ENCODE results near the gene AGFG2. TPM values are rescaled to one million over a fixed set of nuclear protein-coding genes. Genes with fewer than 3 reads are reported as not detected.
A peak's percentile ranks its signal among the peaks of the same experiment; 100 is the strongest.

Gene AGFG2
- total and polyA plus RNA-seq, 7 donors: 17.5 to 33.0 (median 28.8) TPM

DNA sequence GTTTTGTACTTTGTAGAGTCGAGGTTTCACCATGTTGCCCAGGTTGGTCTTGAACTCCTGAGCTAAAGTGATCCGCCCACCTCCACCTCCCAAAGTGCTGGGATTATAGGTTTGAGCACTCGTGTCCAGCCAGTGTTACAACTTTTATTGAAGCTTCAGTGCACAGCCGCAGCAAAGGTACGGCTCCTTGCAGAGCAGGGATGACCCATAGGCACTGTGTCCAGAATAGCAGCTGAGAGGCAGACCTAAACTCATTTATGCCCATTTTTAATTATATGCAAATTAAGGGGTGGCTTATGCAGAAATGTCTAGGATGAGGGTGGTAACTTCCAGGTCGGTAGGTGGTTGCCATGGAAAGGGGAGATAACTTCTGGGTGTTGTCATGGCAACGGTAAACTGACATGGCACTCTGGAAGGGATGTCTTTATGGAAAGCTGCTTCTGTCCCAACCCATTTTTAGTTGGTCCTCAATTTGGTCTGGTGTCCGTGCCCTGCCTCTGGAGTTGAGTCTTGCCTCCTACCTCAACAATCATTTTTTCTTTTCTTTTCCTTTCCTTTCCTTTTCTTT lies 32.6 kb upstream of the AGFG2 start:
- DNase-seq: no peak
- TF ChIP-seq POLR2AphosphoS5 (IDR thresholded peaks at IDR 0.05) (no peak), POLR2A (IDR thresholded peaks at IDR 0.05) (no peak), EP300 (IDR thresholded peaks at IDR 0.05) (no peak)
- TF ChIP-seq, protein P1, sequence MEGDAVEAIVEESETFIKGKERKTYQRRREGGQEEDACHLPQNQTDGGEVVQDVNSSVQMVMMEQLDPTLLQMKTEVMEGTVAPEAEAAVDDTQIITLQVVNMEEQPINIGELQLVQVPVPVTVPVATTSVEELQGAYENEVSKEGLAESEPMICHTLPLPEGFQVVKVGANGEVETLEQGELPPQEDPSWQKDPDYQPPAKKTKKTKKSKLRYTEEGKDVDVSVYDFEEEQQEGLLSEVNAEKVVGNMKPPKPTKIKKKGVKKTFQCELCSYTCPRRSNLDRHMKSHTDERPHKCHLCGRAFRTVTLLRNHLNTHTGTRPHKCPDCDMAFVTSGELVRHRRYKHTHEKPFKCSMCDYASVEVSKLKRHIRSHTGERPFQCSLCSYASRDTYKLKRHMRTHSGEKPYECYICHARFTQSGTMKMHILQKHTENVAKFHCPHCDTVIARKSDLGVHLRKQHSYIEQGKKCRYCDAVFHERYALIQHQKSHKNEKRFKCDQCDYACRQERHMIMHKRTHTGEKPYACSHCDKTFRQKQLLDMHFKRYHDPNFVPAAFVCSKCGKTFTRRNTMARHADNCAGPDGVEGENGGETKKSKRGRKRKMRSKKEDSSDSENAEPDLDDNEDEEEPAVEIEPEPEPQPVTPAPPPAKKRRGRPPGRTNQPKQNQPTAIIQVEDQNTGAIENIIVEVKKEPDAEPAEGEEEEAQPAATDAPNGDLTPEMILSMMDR (IDR thresholded peaks at IDR 0.05): no peak
- Histone ChIP-seq H3K9me3 (no peaks in the 10 kb centered on the region), H3K4me3 (no peak overlapping the region), H3K27ac (no peak overlapping the region), H3K4me1 (no peaks in the 10 kb centered on the region), H3K36me3 (no peaks in the 10 kb centered on the region), H3K27me3 (peaks cover 0 to 6% (median 0%) of the 10 kb centered on the region in 3 donors)
- WGBS, 2 donors: 60 to 70% methylated on average over 8 of the region's 8 CpGs
- intact Hi-C loops (cut with DNase I): no loop called here

DNA sequence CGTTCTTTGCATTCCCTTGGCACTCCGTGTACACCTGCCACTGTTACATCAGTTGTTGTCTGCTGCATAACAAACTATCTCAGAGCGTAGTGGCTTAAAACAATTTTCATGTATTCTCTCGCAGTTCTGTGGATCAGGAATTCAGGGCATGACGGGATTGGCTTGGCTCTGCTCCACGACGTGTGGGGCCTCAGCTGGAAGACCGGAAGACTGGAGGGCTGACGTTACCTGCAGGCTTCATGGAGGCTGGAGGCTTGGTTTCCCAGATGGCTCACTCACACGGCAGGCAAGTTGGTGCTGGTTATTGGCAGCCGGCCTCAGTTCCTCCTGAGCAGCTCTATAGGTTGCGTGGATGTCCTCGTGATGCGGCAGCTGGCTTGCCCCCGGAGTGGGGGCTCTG lies 29.8 kb upstream of the AGFG2 start:
- DNase-seq: peak; percentile 77
- WGBS, 2 donors: 81 to 89% methylated on average over 15 of the region's 15 CpGs
- Histone ChIP-seq H3K36me3 (no peaks in the 10 kb centered on the region), H3K27me3 (peaks cover 0 to 6% (median 0%) of the 10 kb centered on the region in 3 donors), H3K9me3 (no peaks in the 10 kb centered on the region), H3K4me1 (no peaks in the 10 kb centered on the region), H3K27ac (no peak overlapping the region), H3K4me3 (no peak overlapping the region)
- TF ChIP-seq, protein P1 (IDR thresholded peaks at IDR 0.05): no peak
- TF ChIP-seq POLR2AphosphoS5 (IDR thresholded peaks at IDR 0.05) (no peak), EP300 (IDR thresholded peaks at IDR 0.05) (no peak), POLR2A (IDR thresholded peaks at IDR 0.05) (no peak)
- intact Hi-C loops (cut with DNase I): no loop called here

DNA sequence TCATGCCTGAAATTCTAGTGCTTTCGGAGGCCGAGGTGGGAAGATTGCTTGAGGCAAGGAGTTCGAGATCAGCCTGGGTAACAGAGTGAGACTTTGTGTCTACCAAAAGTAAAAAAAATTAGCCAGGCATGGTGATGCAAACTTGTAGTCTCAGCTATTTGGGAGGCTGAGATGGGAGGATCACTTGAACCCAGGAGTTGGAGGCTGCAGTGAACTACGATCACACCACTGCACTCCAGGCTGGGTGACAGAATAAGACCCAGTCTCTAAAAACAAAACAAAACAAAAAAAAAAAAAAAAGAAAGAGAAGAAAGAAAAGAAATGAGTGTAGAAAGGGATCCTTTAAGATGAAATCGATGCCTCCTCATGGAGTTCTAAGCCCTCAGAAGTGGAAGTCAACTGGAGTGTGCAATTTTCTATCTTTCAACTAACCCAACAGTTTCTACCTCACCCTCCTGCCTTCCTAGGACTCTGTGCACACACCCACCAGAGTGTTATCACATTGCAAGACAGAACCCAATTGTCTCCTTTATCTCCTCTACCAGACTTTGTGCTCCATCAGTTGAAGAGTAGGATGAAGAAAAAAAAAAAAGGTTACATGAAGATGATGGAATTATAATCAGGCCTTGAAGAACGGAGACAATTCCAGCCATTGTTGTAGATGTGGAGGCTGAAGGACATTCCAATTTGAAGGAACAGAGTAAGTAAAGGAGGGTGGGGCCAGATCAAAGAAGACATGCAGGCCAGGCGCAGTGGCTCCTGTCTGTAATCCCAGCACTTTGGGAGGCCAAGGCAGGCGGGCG lies 28.4 kb upstream of the AGFG2 start:
- WGBS, 2 donors: 68 to 88% methylated on average over 9 of the region's 9 CpGs
- intact Hi-C loops (cut with DNase I): no loop called here
- TF ChIP-seq POLR2AphosphoS5 (IDR thresholded peaks at IDR 0.05): no peak
- TF ChIP-seq, protein P1 (IDR thresholded peaks at IDR 0.05): no peak
- TF ChIP-seq POLR2A (IDR thresholded peaks at IDR 0.05): no peak
- TF ChIP-seq EP300 (IDR thresholded peaks at IDR 0.05): no peak

DNA sequence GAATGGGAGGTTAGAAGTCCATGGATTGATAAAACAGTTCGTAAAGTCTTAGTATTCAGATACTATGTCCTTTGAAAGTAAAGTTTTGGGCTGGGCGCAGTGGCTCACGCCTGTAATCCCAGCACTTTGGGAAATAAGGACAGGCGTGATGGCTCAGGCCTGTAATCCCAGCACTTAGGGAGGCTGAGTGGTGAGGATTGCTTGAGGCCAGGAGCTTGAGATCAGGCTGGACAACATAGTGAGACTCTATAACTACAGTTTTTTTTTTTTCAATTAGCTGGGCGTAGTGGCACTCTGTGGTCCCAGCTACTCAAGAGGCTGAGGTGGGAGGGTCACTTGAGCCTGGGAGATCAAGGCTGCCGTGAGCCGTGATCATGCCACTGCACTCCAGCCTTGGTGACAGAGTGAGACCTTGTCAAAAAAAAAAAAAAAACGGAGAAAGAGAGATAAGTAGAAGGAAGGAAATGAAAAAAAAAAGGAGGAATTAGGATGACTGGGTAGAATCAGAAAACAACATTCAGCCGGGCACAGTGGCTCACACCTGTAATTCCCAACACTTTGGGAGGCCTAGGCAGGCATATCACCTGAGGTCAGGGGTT lies 25.7 kb upstream of the AGFG2 start:
- Histone ChIP-seq H3K27ac (no peak overlapping the region), H3K4me1 (peaks cover 0 to 6% (median 0%) of the 10 kb centered on the region in 4 donors), H3K27me3 (peaks cover 0 to 6% (median 0%) of the 10 kb centered on the region in 3 donors), H3K4me3 (no peak overlapping the region), H3K9me3 (no peaks in the 10 kb centered on the region), H3K36me3 (no peaks in the 10 kb centered on the region)
- WGBS, 2 donors: 85% methylated on average over 9 of the region's 9 CpGs
- intact Hi-C loops (cut with DNase I): no loop called here
- DNase-seq: no peak
- TF ChIP-seq POLR2AphosphoS5 (IDR thresholded peaks at IDR 0.05): no peak
- TF ChIP-seq POLR2A (IDR thresholded peaks at IDR 0.05): no peak
- no peak for TF ChIP-seq EP300 (IDR thresholded peaks at IDR 0.05)
- TF ChIP-seq, protein P1 (IDR thresholded peaks at IDR 0.05): no peak

More for the DNA sequence above, 28.4 kb upstream of the AGFG2 start:
- no peak overlapping the region for H3K4me3 ChIP-seq
- no peaks in the 10 kb centered on the region for H3K9me3 ChIP-seq
- H3K27ac ChIP-seq: no peak overlapping the region
- DNase-seq: no peak
- peaks cover 0 to 2% (median 0%) of the 10 kb centered on the region in 4 donors for H3K4me1 ChIP-seq
- H3K36me3 ChIP-seq: no peaks in the 10 kb centered on the region
- peaks cover 0 to 6% (median 0%) of the 10 kb centered on the region in 3 donors for H3K27me3 ChIP-seq
